ENCODE data around the gene ZBTB4.

ZBTB4 gene

GRCh38 chr17:7479213-7480088 lies at the start of gene ZBTB4:
TSS of gene ZBTB4 (minus strand) at chr17:7479631. CDS start at chr17:7466801, 12,830 bp downstream.
- no peak for TF ChIP-seq CTCF (IDR thresholded peaks at IDR 0.05; ENCODE audit: low read depth, low read length)
- TF ChIP-seq EZH2phosphoT487 (IDR thresholded peaks at IDR 0.05; ENCODE audit: low read depth): no peak
- Histone ChIP-seq H3K4me3 (ENCODE audit: low read length) (peak within 1 kb of the TSS; percentile 96), H3K79me2 (ENCODE audit: low read length) (peaks cover 47% of the 10 kb centered on the region), H4K20me1 (ENCODE audit: insufficient read depth, low read length) (peaks cover 19% of the 10 kb centered on the region; the same call in 1 of the 2 replicates), H3K27ac (ENCODE audit: low read length) (peak within 1 kb of the TSS; percentile 38), H3K9me3 (ENCODE audit: insufficient read depth, low read length) (no peaks in the 10 kb centered on the region), H3K36me3 (replicated peaks; ENCODE audit: low read depth, low read length) (no peaks in the 10 kb centered on the region), H3K4me1 (ENCODE audit: low read length) (peaks cover 14% of the 10 kb centered on the region), H2AFZ (ENCODE audit: low read depth, low read length) (peak within 1 kb of the TSS; percentile 18; the same call in 1 of the 2 replicates), H3K9ac (ENCODE audit: low read length) (peak within 1 kb of the TSS; percentile 83), H3K4me2 (ENCODE audit: low read length) (peak within 1 kb of the TSS; percentile 99), H3K27me3 (ENCODE audit: low read depth, low read length) (no peaks in the 10 kb centered on the region)

GRCh38 chr17:7528842-7529241 lies 49.4 kb upstream of the ZBTB4 start:
- Histone ChIP-seq H3K36me3 (replicated peaks; ENCODE audit: low read depth, low read length) (no peaks in the 10 kb centered on the region), H3K27me3 (ENCODE audit: low read depth, low read length) (no peaks in the 10 kb centered on the region), H3K9ac (ENCODE audit: low read length) (no peak overlapping the region), H3K4me3 (ENCODE audit: low read length) (no peak overlapping the region), H3K79me2 (ENCODE audit: low read length) (no peaks in the 10 kb centered on the region), H4K20me1 (ENCODE audit: insufficient read depth, low read length) (no peaks in the 10 kb centered on the region), H3K4me1 (ENCODE audit: low read length) (0 out of 2 replicates have a peak, but pooled peaks cover 2% of the 10 kb centered on the region), H3K4me2 (ENCODE audit: low read length) (no peak overlapping the region), H3K27ac (ENCODE audit: low read length) (no peak overlapping the region), H2AFZ (ENCODE audit: low read depth, low read length) (no peak overlapping the region), H3K9me3 (ENCODE audit: insufficient read depth, low read length) (no peaks in the 10 kb centered on the region)
- no peak for TF ChIP-seq CTCF (IDR thresholded peaks at IDR 0.05; ENCODE audit: low read depth, low read length)
- TF ChIP-seq EZH2phosphoT487 (IDR thresholded peaks at IDR 0.05; ENCODE audit: low read depth): no peak

DNA sequence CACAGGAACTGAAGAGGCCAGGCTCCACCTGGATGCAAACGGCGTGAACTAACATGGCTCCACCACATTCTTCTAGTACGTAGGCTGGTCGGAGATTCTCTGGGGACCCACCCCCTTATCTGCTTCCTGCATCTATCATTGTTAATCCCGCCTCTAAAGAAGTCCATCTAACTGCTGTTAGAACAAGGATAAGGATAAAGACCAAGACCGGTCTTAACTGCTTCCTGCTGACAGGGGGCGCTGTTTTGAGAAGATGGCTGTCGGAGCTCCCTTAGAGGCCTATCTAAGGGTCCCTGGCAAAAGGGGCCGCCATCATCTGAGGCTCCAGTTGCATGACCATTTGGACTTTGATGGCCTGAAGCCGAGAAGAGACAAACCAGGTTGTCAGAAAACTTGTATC lies 43.6 kb upstream of the ZBTB4 start:
- Histone ChIP-seq H4K20me1 (ENCODE audit: insufficient read depth, low read length) (no peaks in the 10 kb centered on the region), H2AFZ (ENCODE audit: low read depth, low read length) (no peak overlapping the region), H3K9me3 (ENCODE audit: insufficient read depth, low read length) (no peaks in the 10 kb centered on the region), H3K9ac (ENCODE audit: low read length) (no peak overlapping the region), H3K36me3 (replicated peaks; ENCODE audit: low read depth, low read length) (no peaks in the 10 kb centered on the region), H3K79me2 (ENCODE audit: low read length) (no peaks in the 10 kb centered on the region), H3K4me3 (ENCODE audit: low read length) (no peak overlapping the region), H3K27ac (ENCODE audit: low read length) (no peak overlapping the region), H3K4me2 (ENCODE audit: low read length) (no peak overlapping the region), H3K4me1 (ENCODE audit: low read length) (no peaks in the 10 kb centered on the region), H3K27me3 (ENCODE audit: low read depth, low read length) (no peaks in the 10 kb centered on the region)
- TF ChIP-seq EZH2phosphoT487 (IDR thresholded peaks at IDR 0.05; ENCODE audit: low read depth): no peak
- TF ChIP-seq CTCF (IDR thresholded peaks at IDR 0.05; ENCODE audit: low read depth, low read length): peak; percentile 44

GRCh38 chr17:7515911-7516610 lies 36.6 kb upstream of the ZBTB4 start:
- H2AFZ ChIP-seq (ENCODE audit: low read depth, low read length): no peak overlapping the region
- H3K27me3 ChIP-seq (ENCODE audit: low read depth, low read length): no peaks in the 10 kb centered on the region
- no peaks in the 10 kb centered on the region for H3K9me3 ChIP-seq (ENCODE audit: insufficient read depth, low read length)
- H3K36me3 ChIP-seq (replicated peaks; ENCODE audit: low read depth, low read length): peaks cover 9% of the 10 kb centered on the region
- H3K4me1 ChIP-seq (ENCODE audit: low read length): no peaks in the 10 kb centered on the region
- H3K27ac ChIP-seq (ENCODE audit: low read length): no peak overlapping the region
- TF ChIP-seq EZH2phosphoT487 (IDR thresholded peaks at IDR 0.05; ENCODE audit: low read depth) (no peak), CTCF (IDR thresholded peaks at IDR 0.05; ENCODE audit: low read depth, low read length) (no peak)
- H4K20me1 ChIP-seq (ENCODE audit: insufficient read depth, low read length): no peaks in the 10 kb centered on the region
- H3K9ac ChIP-seq (ENCODE audit: low read length): no peak overlapping the region
- H3K4me3 ChIP-seq (ENCODE audit: low read length): no peak overlapping the region
- H3K79me2 ChIP-seq (ENCODE audit: low read length): no peaks in the 10 kb centered on the region
- H3K4me2 ChIP-seq (ENCODE audit: low read length): no peak overlapping the region
